PC-3 (cell line): ENCODE results near the gene DYNC1LI1.

Source experiments
- CTCF ChIP-seq: fragments of 300-600 bp; sonication (generic); conservative IDR thresholded peaks from 2 replicates; pipeline ENCODE4 v1.5.1; 2017; ENCODE audit warnings: antibody characterized with exemption, low read depth, mild to moderate bottlenecking, low read length
- EZH2 ChIP-seq: fragments of 300-600 bp; sonication (generic); IDR thresholded peaks from one replicate; pipeline ENCODE4 v1.6.1; 2017; ENCODE audit warnings: antibody characterized with exemption, mild to moderate bottlenecking, low read length; ENCODE audit not compliant: unreplicated experiment
- EZH2phosphoT487 ChIP-seq: fragments of 300-600 bp; sonication (generic); IDR thresholded peaks from 2 replicates; pipeline ENCODE4 v1.6.1; 2018; ENCODE audit warnings: mild to moderate bottlenecking, antibody characterized with exemption, low read length, borderline replicate concordance

GRCh38 chr3:32601722-32602121 lies 31.1 kb upstream of the DYNC1LI1 start:
- TF ChIP-seq CTCF (no peak), EZH2phosphoT487 (no peak), EZH2 (no peak)
